Activated T-cell treated with anti-CD3 and anti-CD28 coated beads, Interleukin-2, amount 50 U/mL, for 72 hours (primary cell): ENCODE results near the gene ZC3H4. TPM values are rescaled to one million over a fixed set of nuclear protein-coding genes. Genes with fewer than 3 reads are reported as not detected.

Experiments
- ATAC-seq, 2 donors: fragments of 150-1000 bp; cut with Tn5 transposase; replicated peaks in 1 of 2; 2 replicates each; pipeline ENCODE4 v1.10.0; 2021; ENCODE audit warnings: moderate library complexity in 2 of 2, mild to moderate bottlenecking in 1 of 2
- DNase-seq, 2 donors: peaks; one replicate each; pipeline ENCODE4 v3.0.0; 2021 to 2022; ENCODE audit warnings: mixed read lengths in 1 of 2
- H3K27ac Mint-ChIP-seq: one replicate; pipeline ENCODE4 v1.8.0; 2022; ENCODE audit warnings: mild to moderate bottlenecking, moderate library complexity, mixed read lengths
- H3K27me3 Mint-ChIP-seq: one replicate; pipeline ENCODE4 v1.8.0; 2022; ENCODE audit warnings: low read depth, mixed read lengths
- H3K36me3 Mint-ChIP-seq, 2 donors: one replicate each; pipeline ENCODE4 v1.8.0; 2022; ENCODE audit warnings: mixed read lengths in 2 of 2, mild to moderate bottlenecking in 1 of 2; ENCODE audit not compliant: insufficient read depth in 2 of 2
- H3K4me1 Mint-ChIP-seq: one replicate; pipeline ENCODE4 v1.8.0; 2022; ENCODE audit warnings: low read depth, mixed read lengths
- H3K4me3 Mint-ChIP-seq, 2 donors: one replicate each; pipeline ENCODE4 v1.8.0; 2022; ENCODE audit warnings: mild to moderate bottlenecking in 2 of 2, mixed read lengths in 2 of 2, moderate library complexity in 2 of 2
- H3K9me3 Mint-ChIP-seq, 2 donors: one replicate each; pipeline ENCODE4 v1.8.0; 2022; ENCODE audit warnings: mixed read lengths in 2 of 2
- total RNA-seq, 2 donors: library from RNA; stranded (reverse); gene quantifications; one replicate each; pipeline ENCODE4 v1.2.3, GENCODE V29; 2022

ZC3H4 gene
- total RNA-seq: 10 to 100 TPM; 76.0 to 84.0 TPM

DNA sequence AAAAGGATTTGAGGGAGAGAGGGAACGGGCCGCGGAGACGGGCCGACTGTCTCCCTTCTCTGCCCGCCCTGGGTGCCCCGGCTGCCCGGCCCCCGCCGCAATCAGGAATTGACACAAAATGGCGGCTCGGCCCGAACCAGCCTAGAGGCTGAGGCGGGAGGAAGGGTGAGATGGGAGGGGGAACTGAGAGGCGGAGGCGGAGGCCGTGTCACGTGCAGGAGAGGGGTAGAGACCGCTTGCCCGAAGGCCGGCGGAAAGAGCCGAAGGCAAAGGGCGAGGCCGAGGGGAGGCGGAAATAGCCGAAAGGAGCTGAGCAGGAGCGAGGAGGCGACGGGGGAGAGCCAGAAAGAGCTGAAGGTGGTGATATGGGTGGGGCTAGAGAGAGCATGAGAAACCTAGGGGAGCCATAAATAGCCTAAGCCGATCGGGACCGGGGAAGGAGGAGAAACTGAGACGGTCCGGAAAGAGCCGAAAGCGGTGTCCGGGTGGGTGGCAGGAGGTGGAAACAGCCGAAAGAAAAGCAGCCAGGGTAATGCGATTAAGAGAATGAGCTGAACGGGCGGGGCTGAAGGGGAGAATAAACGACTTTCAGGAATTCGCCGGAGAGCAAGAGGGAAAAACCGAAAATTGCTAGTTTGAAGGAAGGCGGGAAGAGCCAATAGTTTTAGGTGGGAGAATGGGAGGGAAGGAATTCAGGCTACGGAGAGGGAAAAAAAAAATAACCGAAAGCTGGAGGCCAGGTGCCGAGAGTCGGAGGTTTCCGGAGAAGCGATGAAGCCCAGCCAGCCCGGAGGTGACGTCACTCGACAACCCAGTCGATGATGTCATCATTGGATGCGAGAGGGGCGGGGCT, at the start of gene ZC3H4:
TSS of gene ZC3H4 (minus strand) at position 780 of the 853 bp plus-strand sequence. CDS start 1,192 bp downstream, outside the sequence.
- ATAC-seq (peak; percentile 82 to 84), DNase-seq (peak; percentile 99 to 100)
- Mint-ChIP-seq H3K9me3 (no peaks in the 10 kb centered on the region), H3K4me1 (peaks cover 37% of the 10 kb centered on the region), H3K27me3 (no peaks in the 10 kb centered on the region), H3K36me3 (peaks cover 21 to 31% of the 10 kb centered on the region in 2 donors), H3K27ac (peak within 1 kb of the TSS; percentile 98), H3K4me3 (peak within 1 kb of the TSS; percentile 93 to 100)

DNA sequence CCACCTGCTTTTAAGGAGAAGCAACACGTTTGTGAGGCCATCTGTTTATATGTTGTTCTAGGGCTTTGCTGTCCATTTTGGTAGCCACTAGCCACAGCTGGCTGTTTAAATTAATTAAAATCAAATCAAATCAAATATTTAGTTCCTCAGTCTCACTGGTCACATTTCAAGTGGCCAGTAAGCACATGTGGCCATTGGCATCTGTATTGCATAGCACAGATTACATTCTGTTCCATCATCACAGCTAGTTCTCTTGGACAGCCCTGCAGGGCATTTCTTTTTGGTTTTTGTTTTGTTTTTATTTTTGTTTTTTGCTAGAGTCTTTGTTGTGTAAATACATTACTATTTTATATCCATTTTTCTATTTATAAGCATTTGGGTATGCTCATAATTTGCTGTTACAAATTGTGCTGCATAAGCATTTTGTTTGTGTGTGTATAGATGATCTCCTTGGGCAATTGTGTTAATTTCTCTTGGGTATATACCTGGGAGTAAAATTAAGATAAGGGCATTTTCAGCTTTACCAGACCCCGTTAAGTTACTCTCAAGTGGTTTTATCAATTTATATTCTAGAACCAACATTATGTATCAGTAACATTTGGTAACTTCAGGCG, 48.4 kb upstream of the ZC3H4 start:
- Mint-ChIP-seq H3K4me1 (peaks cover 51% of the 10 kb centered on the region), H3K4me3 (no peak overlapping the region)
- DNase-seq: no peak

DNA sequence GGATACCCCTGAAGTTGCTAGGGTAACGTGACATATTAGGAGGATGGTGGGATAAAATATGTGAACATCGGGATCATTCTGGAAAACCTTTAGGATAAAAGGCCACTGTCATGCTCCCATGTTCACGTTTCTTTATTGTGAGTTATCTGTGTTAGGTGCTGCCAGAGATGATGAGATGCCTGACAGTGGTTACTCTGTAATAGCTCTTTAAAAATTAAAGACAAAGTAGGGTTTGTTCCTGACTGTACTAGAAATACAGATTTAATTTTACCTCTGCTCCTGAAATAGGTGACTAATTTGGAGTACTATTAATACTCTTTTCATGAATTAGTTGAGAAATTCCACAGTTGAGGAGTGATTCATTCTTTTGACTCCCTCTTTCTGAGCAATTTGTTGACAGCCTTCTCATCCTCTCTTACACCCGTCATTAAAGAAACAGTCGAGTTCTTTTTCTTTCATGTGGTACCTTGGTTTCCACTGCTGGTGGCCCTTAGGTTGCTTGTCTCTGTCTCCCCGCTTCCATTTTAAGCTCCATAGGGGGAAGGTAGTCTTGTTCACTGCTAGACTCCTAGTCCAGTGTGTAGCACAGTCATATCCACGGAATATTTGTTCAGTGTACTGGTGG, 45.4 kb upstream of the ZC3H4 start:
- ATAC-seq: peak; percentile 89 to 90
- Mint-ChIP-seq H3K4me1 (peaks cover 67% of the 10 kb centered on the region), H3K9me3 (no peaks in the 10 kb centered on the region), H3K4me3 (peak overlapping the region; percentile 69 to 80), H3K36me3 (peaks cover 16 to 37% of the 10 kb centered on the region in 2 donors), H3K27me3 (no peaks in the 10 kb centered on the region), H3K27ac (peak overlapping the region; percentile 82)
- peak; percentile 41 to 55 for DNase-seq

More for the DNA sequence above, 48.4 kb upstream of the ZC3H4 start:
- Mint-ChIP-seq H3K36me3 (peaks cover 8 to 32% of the 10 kb centered on the region in 2 donors), H3K9me3 (no peaks in the 10 kb centered on the region), H3K27me3 (no peaks in the 10 kb centered on the region), H3K27ac (peak overlapping the region; percentile 28)
- ATAC-seq: no peak

DNA sequence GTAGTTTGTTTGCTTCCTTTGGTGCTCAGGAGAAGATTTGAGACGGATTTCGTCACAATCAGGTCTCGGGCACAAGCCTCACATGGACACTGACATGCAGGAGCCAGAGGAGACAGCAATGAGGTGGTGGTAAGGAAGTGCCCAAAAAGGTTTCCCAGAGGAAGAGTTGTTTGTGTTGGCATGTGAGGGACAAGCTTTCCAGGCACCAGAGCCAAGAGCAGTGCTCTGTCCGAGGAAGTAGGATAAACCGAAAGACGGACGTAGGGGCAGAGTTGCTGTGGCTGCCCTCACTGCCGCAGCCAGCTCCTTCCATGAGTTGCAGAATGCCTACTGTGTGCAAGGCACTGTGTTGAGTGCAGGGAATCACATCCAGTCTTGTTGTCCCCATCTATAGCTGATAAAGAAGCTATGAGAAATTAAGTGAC, 44.8 kb upstream of the ZC3H4 start:
- DNase-seq: no peak
- Mint-ChIP-seq H3K9me3 (no peaks in the 10 kb centered on the region), H3K27ac (peak overlapping the region; percentile 82), H3K4me3 (peak overlapping the region; percentile 69 to 80), H3K4me1 (peaks cover 67% of the 10 kb centered on the region), H3K36me3 (peaks cover 16 to 37% of the 10 kb centered on the region in 2 donors), H3K27me3 (no peaks in the 10 kb centered on the region)
- no peak for ATAC-seq

DNA sequence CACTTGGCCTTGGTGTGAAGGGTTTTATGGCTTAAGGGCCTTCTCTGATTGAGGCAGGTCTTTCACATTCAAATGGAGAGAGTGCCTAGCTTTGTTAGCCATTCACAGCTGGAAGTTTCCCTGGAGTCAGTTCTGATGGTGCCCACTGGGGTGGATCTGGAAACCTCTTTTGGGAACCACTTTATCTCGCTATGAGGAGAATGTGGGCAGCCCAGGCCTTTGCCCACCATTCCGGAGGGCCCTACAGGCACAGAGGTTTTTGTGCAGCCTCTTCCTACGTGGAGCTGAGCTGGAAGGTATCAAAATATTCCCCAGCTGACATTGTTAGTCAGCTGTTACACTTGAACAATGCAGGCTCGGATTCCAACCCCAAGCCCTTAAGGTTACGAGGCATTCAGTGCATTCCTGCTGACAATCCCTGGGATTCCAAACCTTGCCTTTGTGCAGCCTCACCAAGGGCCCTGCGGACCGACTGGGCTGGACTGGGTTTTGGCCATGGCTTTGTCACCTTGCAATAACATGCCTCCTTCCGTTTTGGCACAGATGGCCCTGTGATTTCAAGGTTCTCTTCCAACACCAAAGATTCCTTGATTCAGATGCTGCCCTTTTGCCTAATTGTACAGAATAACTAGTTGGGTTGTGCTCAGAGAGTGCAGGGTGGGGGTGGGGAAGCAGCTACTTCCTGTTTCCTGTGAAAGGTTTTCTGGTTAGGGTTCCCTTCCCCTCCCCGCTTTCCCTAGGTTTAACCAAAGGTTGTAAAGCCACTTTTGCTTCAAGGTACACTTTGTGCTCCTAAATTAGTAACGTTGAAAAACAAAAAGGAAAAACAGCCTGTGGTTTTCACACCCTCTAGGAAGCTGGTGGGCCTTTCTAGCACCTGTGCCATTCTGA, 44.1 kb upstream of the ZC3H4 start:
- Mint-ChIP-seq H3K36me3 (peaks cover 17 to 43% of the 10 kb centered on the region in 2 donors), H3K4me1 (peaks cover 71% of the 10 kb centered on the region), H3K27me3 (no peaks in the 10 kb centered on the region), H3K27ac (peak overlapping the region; percentile 96), H3K4me3 (peak overlapping the region; percentile 69 to 80), H3K9me3 (no peaks in the 10 kb centered on the region)
- ATAC-seq (no peak), DNase-seq (no peak)

DNA sequence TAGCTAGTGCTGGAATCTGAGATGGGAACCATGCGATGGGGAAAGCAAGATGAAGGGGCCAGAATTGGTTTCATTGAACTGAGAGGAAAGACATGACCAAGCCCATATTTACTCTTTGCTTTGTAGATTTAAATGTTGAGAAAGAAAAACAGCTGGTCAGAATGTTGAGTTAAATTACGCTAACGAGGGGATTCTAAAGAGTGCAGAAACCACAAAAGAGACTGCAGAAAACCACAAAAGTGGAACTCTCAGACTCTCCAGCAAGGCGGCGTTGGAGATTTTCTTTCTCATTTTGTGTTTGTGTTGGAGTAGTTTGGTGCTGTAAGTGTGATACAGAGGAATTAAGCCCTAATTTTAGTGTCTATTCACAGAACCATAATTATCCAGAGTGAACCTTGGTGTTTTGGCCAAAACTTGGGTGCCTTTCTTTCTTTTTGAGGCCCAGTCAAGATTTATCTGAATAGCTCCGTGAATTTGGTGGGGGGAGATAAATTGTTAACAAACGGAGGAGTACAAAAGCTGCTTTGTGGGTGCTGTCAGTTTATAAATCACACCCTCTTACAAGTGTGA, 43.4 kb upstream of the ZC3H4 start:
- peak; percentile 38 to 53 for ATAC-seq
- H3K9me3 Mint-ChIP-seq: no peaks in the 10 kb centered on the region
- H3K4me3 Mint-ChIP-seq: peak overlapping the region; percentile 69 to 80
- peak; percentile 28 to 29 for DNase-seq
- H3K4me1 Mint-ChIP-seq: peaks cover 66% of the 10 kb centered on the region
- H3K27ac Mint-ChIP-seq: peak overlapping the region; percentile 96
- H3K27me3 Mint-ChIP-seq: no peaks in the 10 kb centered on the region
- peaks cover 18 to 48% of the 10 kb centered on the region in 2 donors for H3K36me3 Mint-ChIP-seq

DNA sequence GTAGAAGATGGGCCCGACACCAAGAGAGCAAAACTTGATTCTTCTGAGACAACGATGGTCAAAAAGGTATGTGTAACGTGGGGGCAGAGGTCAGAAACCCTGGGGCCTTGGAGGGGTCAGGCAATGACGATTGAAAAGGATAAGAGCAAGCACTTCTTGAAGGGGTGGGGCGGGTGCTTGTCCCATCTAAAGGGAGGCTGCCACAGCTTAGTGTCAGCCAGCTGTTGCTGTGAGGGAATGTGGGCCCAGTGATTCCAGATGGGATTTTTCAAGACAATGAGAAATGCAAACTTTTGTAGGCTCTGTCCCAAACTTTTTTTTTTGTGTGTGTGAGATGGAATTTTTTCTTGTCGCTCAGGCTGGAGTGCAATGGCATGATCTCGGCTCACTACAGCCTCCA, 41.6 kb upstream of the ZC3H4 start:
- Mint-ChIP-seq H3K4me3 (no peak overlapping the region), H3K27me3 (no peaks in the 10 kb centered on the region), H3K27ac (peak overlapping the region; percentile 59), H3K36me3 (peaks cover 27 to 56% of the 10 kb centered on the region in 2 donors), H3K9me3 (no peaks in the 10 kb centered on the region), H3K4me1 (peaks cover 66% of the 10 kb centered on the region)
- DNase-seq: no peak
- ATAC-seq: no peak

DNA sequence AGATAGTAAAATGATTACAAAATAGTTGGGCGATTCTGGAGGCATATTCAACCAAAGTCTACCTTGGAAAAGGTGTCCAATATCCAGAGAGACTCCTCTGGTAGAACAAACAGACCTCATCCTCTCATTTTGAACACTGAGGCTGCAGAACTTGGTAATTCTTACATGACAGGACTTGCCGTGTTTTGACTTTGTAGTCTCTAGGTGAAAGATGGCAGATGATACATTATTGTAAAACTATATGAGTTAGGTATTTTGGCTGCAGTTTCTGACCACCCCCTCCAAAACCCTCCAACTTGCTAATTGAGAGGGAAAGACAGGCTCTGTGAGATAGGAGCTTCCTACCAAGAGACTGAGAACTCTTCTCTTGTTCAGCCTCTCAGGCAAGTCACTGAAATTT, 39.7 kb upstream of the ZC3H4 start:
- Mint-ChIP-seq H3K4me3 (no peak overlapping the region), H3K36me3 (peaks cover 25 to 62% of the 10 kb centered on the region in 2 donors), H3K27me3 (no peaks in the 10 kb centered on the region), H3K4me1 (peaks cover 58% of the 10 kb centered on the region), H3K9me3 (no peaks in the 10 kb centered on the region), H3K27ac (no peak overlapping the region)
- DNase-seq (no peak), ATAC-seq (no peak)

DNA sequence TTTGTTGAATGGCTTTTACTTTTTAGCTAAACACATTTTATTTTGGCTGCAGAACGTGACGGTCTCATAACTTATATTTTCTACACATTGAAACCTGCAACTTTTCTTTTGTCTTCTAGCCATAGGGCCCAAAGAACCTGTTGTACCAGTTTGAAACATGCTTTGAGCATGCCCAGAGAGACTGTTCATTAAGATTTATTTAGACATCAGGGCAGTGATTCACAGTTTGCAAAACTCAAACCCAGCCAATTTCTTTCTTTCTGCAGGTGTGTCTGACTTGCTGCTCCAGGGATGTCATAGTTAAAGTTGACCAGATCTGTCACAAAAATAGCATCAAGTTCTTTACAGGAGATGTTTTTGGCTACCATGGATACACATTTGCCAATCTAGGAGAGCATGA, 39.1 kb upstream of the ZC3H4 start:
- peaks cover 57% of the 10 kb centered on the region for H3K4me1 Mint-ChIP-seq
- no peak for ATAC-seq

DNA sequence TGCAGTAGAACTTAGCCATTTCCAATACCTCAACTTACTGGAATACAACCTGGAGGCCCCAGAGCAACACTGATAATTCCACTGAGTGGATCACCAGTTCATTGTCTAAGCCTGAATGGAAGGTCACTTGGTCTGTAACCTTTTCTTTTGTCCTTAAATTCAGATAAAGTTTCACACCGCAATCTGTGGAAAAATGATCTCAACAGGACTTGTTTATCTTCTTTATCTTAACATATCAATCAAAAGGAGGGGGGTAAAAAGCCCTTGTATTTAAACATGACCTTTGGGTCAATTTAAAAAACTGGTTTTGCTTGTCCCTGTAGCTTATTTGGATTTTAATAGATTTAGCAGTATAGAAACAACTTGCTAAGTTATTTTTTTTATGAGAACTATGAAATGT, 38.6 kb upstream of the ZC3H4 start:
- peak overlapping the region; percentile 70 for H3K27ac Mint-ChIP-seq

More for the DNA sequence above, 39.1 kb upstream of the ZC3H4 start:
- peak overlapping the region; percentile 70 for H3K27ac Mint-ChIP-seq
- H3K27me3 Mint-ChIP-seq: no peaks in the 10 kb centered on the region
- no peak for DNase-seq
- H3K4me3 Mint-ChIP-seq: no peak overlapping the region
- H3K36me3 Mint-ChIP-seq: peaks cover 26 to 65% of the 10 kb centered on the region in 2 donors
- H3K9me3 Mint-ChIP-seq: no peaks in the 10 kb centered on the region

DNA sequence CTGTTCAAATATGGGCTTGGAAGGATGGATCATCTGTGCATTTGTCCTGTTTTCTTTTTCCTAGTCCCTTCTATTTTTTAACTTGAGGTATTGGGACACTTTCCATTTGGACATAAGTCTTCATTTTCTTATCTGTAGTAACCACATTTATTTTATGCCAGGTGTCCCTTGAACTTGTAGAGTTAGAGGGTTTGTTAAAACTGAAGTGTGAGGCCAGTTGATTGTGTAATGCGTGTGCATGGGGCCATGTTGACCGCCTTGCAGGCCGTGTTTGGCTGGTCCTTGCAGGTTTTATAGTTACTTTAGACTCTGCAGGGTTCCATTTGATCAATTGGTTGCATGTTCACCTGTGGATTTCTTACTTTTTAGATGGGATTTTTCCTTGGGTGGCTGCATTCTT, 38.1 kb upstream of the ZC3H4 start:
- DNase-seq (no peak), ATAC-seq (no peak)
- peak overlapping the region; percentile 81 for H3K27ac Mint-ChIP-seq
- peaks cover 0 to 2% of the 10 kb centered on the region in 2 donors for H3K9me3 Mint-ChIP-seq
- peaks cover 54% of the 10 kb centered on the region for H3K4me1 Mint-ChIP-seq
- peak overlapping the region in 1 of 2 donors; percentile 20 for H3K4me3 Mint-ChIP-seq
- H3K27me3 Mint-ChIP-seq: no peaks in the 10 kb centered on the region
- peaks cover 26 to 61% of the 10 kb centered on the region in 2 donors for H3K36me3 Mint-ChIP-seq

More for the DNA sequence above, 38.6 kb upstream of the ZC3H4 start:
- Mint-ChIP-seq H3K36me3 (peaks cover 26 to 63% of the 10 kb centered on the region in 2 donors), H3K4me1 (peaks cover 54% of the 10 kb centered on the region), H3K27me3 (no peaks in the 10 kb centered on the region), H3K4me3 (no peak overlapping the region), H3K9me3 (no peaks in the 10 kb centered on the region)
- DNase-seq: no peak
- ATAC-seq: no peak

DNA sequence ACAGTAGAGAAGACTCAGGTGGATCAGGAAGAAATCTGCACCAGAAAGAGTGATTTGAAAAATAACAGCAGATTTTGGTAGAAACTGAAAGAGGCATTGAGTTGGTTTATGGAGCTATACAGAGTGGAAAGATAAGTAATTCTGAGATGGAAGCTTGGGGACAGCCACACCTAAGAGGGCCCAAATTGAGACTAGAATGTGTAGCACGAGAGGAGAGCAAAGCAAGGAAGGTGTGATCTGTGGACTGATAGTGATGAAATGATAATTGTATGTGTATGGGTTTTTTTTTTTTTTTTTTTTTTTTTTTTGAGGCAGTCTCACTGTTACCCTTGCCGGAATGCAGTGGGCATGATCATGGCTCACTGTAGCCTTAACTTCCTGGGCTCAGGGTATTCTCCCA, 33.3 kb upstream of the ZC3H4 start:
- ATAC-seq (peak; percentile 61 to 64), DNase-seq (no peak)
- no peaks in the 10 kb centered on the region for H3K27me3 Mint-ChIP-seq
- H3K4me1 Mint-ChIP-seq: peaks cover 79% of the 10 kb centered on the region
- H3K27ac Mint-ChIP-seq: peak overlapping the region; percentile 61
- peak overlapping the region; percentile 22 to 35 for H3K4me3 Mint-ChIP-seq
- H3K36me3 Mint-ChIP-seq: peaks cover 25 to 61% of the 10 kb centered on the region in 2 donors
- H3K9me3 Mint-ChIP-seq: peaks cover 0 to 2% of the 10 kb centered on the region in 2 donors
